GM19193 (cell line): ENCODE data around the gene TSHZ2.

Source experiments
- POLR2A ChIP-seq: IDR thresholded peaks from 4 replicates; pipeline ENCODE4 v1.6.1; 2011; ENCODE audit not compliant: insufficient read depth, insufficient read length; ENCODE audit errors: extremely low read depth

TSHZ2 gene

DNA sequence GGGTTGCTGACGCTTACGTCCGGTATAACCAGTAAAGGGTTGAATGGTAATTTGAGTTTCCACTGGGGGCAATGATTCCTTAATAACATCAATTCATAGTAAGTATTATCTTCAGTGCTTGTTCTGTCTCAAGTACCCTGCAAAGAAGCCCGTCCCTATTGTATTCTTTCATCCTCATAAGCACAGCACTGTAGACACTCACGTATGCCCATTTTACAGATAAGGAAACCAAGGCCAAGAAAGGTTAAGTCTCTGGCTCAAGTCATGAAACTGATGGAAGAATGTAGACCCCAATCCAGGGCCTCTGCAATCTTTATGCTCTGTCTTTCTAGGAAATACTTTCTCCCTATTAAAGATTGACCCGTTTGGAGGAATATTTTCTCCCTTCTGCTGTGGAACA lies 370.3 kb downstream of the TSHZ2 start:
- TF ChIP-seq POLR2A: no peak

DNA sequence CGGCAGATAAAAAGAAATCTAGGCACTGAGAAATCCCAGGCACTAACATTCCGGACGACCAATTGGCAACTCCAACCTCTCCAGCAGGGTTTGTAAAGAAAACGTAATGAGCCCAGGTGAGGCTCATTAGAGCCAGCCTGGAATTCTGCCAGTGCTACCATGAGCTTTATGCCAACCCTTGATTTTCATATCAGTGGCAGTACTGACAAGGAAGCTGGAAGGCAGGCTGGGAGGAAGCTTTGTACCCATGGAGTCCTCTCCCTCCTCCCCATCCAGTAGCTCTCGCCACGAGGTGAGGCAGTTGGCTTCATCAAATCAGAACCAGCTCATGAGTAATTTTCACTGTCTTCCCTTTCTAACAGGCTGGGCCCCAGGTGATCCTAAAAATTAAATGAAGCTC lies 371.3 kb downstream of the TSHZ2 start:
- no peak for TF ChIP-seq POLR2A

DNA sequence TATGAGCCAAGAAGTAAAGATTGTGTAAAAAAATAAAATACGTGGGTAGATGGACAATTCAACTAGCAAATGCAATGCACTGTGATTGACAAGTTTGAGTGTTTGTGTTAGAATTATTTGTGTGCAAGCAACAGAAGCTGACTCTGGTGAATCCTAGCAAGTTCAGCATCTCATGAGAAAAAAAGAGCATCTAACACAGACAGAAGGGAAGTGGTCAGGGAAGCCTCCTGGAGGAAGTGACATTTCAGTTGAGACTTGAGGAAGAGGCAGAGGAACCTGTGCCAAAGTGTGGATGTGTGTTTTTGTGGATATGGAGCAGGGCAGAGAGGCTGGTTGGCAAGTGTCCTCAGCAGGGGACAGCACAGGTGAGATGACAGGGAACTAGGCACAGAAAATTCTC lies 372.7 kb downstream of the TSHZ2 start:
- TF ChIP-seq POLR2A: no peak

DNA sequence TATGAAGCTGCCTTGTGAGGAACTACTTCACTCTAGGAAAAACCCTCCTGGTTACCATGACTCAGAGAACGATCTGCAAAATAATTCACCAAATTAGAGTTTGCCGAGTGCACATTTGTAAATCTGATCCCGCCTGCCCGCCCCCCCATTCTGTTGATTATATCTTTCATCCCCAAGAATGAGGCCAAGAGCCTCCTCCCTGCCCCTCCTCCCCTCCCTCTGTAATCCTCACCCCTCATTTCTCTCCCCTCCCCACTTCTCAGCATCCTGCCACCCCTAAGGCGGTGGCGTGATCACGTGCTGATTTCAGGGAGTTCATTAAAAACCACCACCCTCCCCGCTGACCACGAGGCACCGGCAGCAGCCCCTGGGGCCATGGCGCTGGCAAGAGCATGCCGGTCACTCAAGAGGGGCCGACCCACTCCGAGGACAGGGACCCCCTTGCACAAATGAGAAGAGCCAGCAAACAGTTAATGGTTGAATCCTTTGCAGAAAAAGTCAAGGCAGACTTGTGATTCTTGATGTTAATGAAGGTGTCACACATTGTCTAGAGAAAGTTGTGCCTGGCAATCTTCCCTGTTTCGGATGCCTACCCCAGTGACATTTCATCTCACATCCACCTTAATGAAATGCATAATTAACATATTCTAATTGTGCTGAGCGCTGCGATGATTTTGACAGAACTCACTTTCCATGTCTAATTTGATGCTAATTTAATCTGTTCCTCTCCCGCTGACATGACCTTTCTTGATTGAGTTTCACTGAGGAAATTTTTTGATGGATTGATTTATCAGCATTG lies 373.6 kb downstream of the TSHZ2 start:
- no peak for TF ChIP-seq POLR2A

DNA sequence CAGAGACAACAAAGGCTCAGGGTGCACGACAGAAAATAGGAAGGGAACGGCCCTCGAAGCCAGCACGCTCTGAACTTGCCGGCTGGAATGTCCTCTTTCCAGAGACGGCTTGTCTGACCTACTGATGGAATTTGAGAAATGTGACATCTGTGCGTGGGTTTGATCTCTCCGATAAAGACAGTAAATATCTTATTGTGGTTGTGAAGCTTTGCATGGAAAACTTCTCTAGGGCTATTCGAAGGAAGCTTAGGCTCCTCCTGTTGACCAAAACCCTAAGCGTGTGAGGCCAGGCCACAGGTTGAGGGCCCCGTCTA lies 374.1 kb downstream of the TSHZ2 start:
- TF ChIP-seq POLR2A: no peak

- TF ChIP-seq POLR2A: no peak
Observed at GRCh38 chr20:53349730-53350129, 377.6 kb downstream of the TSHZ2 start.

GRCh38 chr20:53352727-53353440 lies 380.7 kb downstream of the TSHZ2 start:
- no peak for TF ChIP-seq POLR2A

- no peak for TF ChIP-seq POLR2A
Observed at GRCh38 chr20:53354314-53354713, 382.2 kb downstream of the TSHZ2 start.

- TF ChIP-seq POLR2A: no peak
Observed at GRCh38 chr20:53355790-53356189, 383.6 kb downstream of the TSHZ2 start.

DNA sequence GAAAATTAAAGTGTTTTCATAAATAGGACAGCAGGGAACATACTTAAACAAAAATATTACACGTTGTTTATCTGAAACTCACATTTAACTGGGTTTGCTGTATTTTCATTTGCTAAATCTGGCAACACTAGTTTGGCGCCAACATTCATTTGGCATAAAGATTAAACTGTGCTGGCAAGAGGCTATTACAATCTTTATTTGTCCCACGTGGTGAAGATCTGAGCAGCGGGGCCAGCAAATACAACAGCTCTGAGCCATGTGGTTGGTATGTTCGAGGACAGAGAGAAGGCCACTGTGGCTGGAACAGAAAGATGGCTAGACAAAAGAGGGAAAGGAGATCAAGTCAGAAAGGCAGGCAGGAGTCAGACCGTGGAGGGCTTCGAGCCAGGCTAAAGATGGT lies 387.3 kb downstream of the TSHZ2 start:
- no peak for TF ChIP-seq POLR2A

- TF ChIP-seq POLR2A: no peak
Observed at GRCh38 chr20:53360852-53361251, 388.7 kb downstream of the TSHZ2 start.

GRCh38 chr20:53362736-53363135 lies 390.6 kb downstream of the TSHZ2 start:
- TF ChIP-seq POLR2A: no peak

GRCh38 chr20:53364646-53365045 lies 392.5 kb downstream of the TSHZ2 start:
- TF ChIP-seq POLR2A: no peak

GRCh38 chr20:53365076-53365475 lies 392.9 kb downstream of the TSHZ2 start:
- TF ChIP-seq POLR2A: no peak

DNA sequence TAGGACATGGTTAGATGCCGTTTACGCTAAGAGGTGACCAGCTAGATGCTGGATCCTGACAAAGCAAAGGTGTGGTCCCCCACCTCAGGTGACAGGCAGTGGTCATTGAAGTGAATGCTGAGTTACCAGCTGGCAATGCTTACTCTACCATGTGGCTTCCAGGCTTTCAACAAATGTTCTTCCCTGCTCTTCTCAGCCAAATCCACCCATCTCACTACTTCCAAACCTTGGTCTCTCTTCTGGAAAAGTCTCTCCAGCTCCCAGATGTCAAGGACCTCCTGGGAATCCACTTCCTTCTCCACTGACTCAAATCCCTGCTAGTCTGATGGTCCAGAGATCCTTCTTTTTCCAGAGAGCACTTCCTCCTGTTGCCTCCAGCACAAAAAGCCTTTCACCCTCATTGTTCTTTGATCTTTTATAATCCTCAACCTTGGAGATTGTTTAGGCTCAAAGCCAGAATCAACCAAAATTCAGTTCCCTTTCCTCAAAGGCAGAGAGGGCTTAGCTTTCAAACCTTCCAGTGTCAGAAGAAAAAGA lies 393.4 kb downstream of the TSHZ2 start:
- no peak for TF ChIP-seq POLR2A

DNA sequence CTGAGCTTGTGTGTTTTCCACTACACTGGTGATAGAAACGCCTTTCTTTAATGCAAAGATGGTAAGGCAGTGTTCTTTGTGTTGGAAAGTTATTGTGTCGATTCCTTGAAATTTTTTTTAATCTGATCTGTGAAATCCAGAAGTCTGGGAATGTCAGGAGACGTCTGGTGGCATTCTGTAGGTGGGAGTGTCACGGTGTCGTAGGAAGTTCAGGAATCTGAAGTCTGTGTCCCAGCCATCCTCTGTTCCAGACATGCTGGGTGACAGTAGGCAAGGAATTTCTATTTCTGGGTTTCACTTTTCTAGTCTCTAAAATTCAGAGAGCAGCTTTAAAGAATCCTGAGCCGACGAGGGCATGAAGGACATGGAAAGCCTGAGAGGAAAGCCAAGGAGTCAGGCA lies 397.7 kb downstream of the TSHZ2 start:
- no peak for TF ChIP-seq POLR2A
